Immature natural killer cell (primary cell): ENCODE results near the gene FAXDC2. TPM values are rescaled to one million over a fixed set of nuclear protein-coding genes. Genes with fewer than 3 reads are reported as not detected.

Source experiments
- DNase-seq, 3 donors: peaks; one replicate each; pipeline ENCODE4 v3.0.0; 2022; ENCODE audit warnings: mixed read lengths in 1 of 3
- H3K27ac Mint-ChIP-seq, 6 donors: one replicate each; pipeline ENCODE4 v1.8.0; 2020; ENCODE audit warnings: mixed read lengths in 6 of 6, mild to moderate bottlenecking in 5 of 6, inconsistent platforms in 4 of 6, moderate library complexity in 3 of 6
- H3K27me3 Mint-ChIP-seq, 3 donors: one replicate each; pipeline ENCODE4 v1.8.0; 2020 to 2021; ENCODE audit warnings: low read depth in 3 of 3, mild to moderate bottlenecking in 3 of 3, mixed read lengths in 3 of 3, moderate library complexity in 3 of 3, inconsistent platforms in 1 of 3
- H3K36me3 Mint-ChIP-seq, 3 donors: one replicate each; pipeline ENCODE4 v1.8.0; 2020; ENCODE audit warnings: mixed read lengths in 3 of 3, inconsistent platforms in 2 of 3, mild to moderate bottlenecking in 2 of 3
- H3K4me1 Mint-ChIP-seq, 2 donors: one replicate each; pipeline ENCODE4 v1.8.0; 2020; ENCODE audit warnings: inconsistent platforms in 2 of 2, mild to moderate bottlenecking in 2 of 2, mixed read lengths in 2 of 2, moderate library complexity in 1 of 2
- H3K4me3 Mint-ChIP-seq, 5 donors: one replicate each; pipeline ENCODE4 v1.8.0; 2020; ENCODE audit warnings: mild to moderate bottlenecking in 5 of 5, mixed read lengths in 5 of 5, inconsistent platforms in 3 of 5, moderate library complexity in 3 of 5
- H3K9me3 Mint-ChIP-seq, 6 donors: one replicate each; pipeline ENCODE4 v1.8.0; 2020; ENCODE audit warnings: mild to moderate bottlenecking in 6 of 6, mixed read lengths in 6 of 6, inconsistent platforms in 4 of 6, moderate library complexity in 3 of 6
- polyA plus RNA-seq, 3 donors: library from polyadenylated mRNA; unstranded; fragments of 300-500 nt; fragmentation: Illumina TruSeq; gene quantifications; one replicate each; pipeline ENCODE4 v1.2.3, GENCODE V29; 2021

Gene FAXDC2
- polyA plus RNA-seq, 3 donors from 2014 or later: 0.72 to 3.7 TPM; not detected in 1

GRCh38 chr5:154793599-154794524, 56.5 kb downstream of the FAXDC2 start:
- peaks cover 0 to 1% (median 0%) of the 10 kb centered on the region in 3 donors for H3K27me3 Mint-ChIP-seq
- peak overlapping the region in 3 of 6 donors; percentile 22 to 69 (median 30) for H3K27ac Mint-ChIP-seq
- H3K36me3 Mint-ChIP-seq: peaks cover 11 to 24% (median 13%) of the 10 kb centered on the region in 3 donors
- no peaks in the 10 kb centered on the region for H3K9me3 Mint-ChIP-seq
- H3K4me1 Mint-ChIP-seq: peaks cover 4 to 21% of the 10 kb centered on the region in 2 donors
- no peak for DNase-seq
- no peak overlapping the region for H3K4me3 Mint-ChIP-seq

DNA sequence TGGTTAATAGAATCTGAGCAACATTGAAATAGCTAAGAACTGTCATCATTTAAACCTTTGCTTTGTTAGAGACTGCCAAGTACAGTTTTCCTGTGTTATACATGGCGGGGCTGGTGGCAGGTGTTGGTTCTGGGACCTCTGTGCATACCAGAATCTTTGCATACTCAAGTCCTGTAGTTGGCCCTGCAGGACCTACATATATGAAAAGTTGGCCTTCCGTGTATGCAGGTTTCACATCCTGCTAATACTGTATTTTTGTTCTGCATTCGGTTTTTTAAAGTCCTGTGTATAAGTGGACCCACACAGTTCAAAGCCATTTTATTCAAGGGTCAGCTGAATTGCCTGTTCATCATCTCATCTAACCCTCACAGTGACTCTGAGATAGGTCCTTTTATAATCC, 58.9 kb downstream of the FAXDC2 start:
- peaks cover 11 to 21% (median 13%) of the 10 kb centered on the region in 3 donors for H3K36me3 Mint-ChIP-seq
- no peaks in the 10 kb centered on the region for H3K9me3 Mint-ChIP-seq
- no peak for DNase-seq
- H3K27me3 Mint-ChIP-seq: peaks cover 0 to 1% (median 0%) of the 10 kb centered on the region in 3 donors
- H3K27ac Mint-ChIP-seq: no peak overlapping the region
- peaks cover 24 to 44% of the 10 kb centered on the region in 2 donors for H3K4me1 Mint-ChIP-seq
- no peak overlapping the region for H3K4me3 Mint-ChIP-seq

DNA sequence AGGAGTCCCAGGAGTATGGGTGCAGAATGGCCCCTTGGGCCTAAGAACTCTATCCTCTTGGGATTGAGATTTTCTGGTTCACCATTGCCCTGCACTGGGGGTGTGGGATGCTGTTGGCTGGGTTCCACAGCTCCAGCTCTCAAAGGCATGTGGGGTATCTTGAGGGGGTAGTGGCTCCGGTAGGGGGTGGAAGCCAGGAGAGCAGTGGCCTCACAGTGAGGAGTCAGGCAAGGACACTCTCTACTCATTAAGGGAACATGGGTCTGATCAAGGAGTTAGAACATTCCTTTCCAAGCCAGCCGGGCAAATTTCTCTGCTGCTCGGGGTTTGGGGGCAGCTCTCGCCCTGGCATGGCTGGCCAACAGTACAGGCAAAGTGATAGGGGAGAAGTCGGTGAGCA, 62.2 kb downstream of the FAXDC2 start:
- H3K27me3 Mint-ChIP-seq: peaks cover 0 to 1% (median 0%) of the 10 kb centered on the region in 3 donors
- DNase-seq: no peak
- H3K36me3 Mint-ChIP-seq: peaks cover 0 to 6% (median 2%) of the 10 kb centered on the region in 3 donors
- H3K9me3 Mint-ChIP-seq: no peaks in the 10 kb centered on the region
- peaks cover 54 to 77% of the 10 kb centered on the region in 2 donors for H3K4me1 Mint-ChIP-seq
- peak overlapping the region; percentile 17 to 90 (median 64) for H3K27ac Mint-ChIP-seq
- peak overlapping the region; percentile 0 to 73 (median 64) for H3K4me3 Mint-ChIP-seq

DNA sequence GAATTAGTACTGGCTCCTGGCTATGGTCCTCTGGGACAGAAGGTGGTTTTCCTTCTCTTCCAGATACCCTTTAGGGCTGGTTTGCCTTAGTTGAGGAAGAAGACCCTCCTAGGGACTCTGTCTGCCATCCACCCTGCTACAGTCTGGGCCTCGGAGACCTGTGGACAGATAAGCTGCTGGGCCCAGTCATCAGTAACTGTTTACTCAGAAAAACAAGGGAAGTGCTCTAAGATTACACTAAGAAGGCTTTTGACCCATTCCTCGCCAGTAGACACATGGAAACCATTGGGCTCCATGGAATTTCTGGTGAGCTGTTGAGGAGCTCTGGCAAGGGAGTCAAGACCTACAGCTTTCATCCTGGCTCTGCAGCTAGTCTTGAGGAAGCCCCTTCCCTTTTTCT, 64.0 kb downstream of the FAXDC2 start:
- no peak for DNase-seq
- peaks cover 0 to 1% (median 0%) of the 10 kb centered on the region in 3 donors for H3K27me3 Mint-ChIP-seq
- peaks cover 69 to 82% of the 10 kb centered on the region in 2 donors for H3K4me1 Mint-ChIP-seq
- peak overlapping the region in 3 of 6 donors; percentile 26 to 66 (median 28) for H3K27ac Mint-ChIP-seq
- no peaks in the 10 kb centered on the region for H3K9me3 Mint-ChIP-seq
- no peak overlapping the region for H3K4me3 Mint-ChIP-seq
- H3K36me3 Mint-ChIP-seq: no peaks in the 10 kb centered on the region

DNA sequence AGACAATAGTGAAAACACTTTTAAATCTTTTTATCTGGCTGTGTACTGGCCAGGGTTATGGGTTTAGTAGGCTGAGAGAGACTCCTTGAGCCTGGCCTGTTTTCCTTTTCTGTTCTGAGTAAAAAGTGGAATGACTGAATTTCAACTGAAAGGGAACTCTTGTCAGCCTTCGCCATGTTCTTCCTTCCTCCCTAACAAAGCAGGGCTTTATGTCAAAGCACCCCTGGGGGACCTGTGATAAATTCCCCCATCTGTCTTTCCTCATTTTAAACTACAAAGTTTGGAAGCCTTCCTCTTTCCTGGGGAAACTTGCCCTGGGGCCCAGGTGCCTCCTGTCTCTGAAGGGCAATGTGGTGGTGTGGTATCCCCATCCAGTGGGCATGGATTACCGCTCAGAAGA, 65.5 kb downstream of the FAXDC2 start:
- peak overlapping the region in 5 of 6 donors; percentile 24 to 83 (median 79) for H3K27ac Mint-ChIP-seq
- H3K4me1 Mint-ChIP-seq: peaks cover 73 to 87% of the 10 kb centered on the region in 2 donors
- no peaks in the 10 kb centered on the region for H3K27me3 Mint-ChIP-seq
- no peaks in the 10 kb centered on the region for H3K9me3 Mint-ChIP-seq
- peak overlapping the region in 3 of 5 donors; percentile 14 to 55 (median 43) for H3K4me3 Mint-ChIP-seq
- no peak for DNase-seq
- H3K36me3 Mint-ChIP-seq: no peaks in the 10 kb centered on the region

GRCh38 chr5:154783774-154784460, 66.5 kb downstream of the FAXDC2 start:
- DNase-seq: peak; percentile 6 to 15 (median 14)
- Mint-ChIP-seq H3K27me3 (no peaks in the 10 kb centered on the region), H3K4me1 (peaks cover 73 to 91% of the 10 kb centered on the region in 2 donors), H3K4me3 (peak overlapping the region in 3 of 5 donors; percentile 10 to 39 (median 25)), H3K36me3 (no peaks in the 10 kb centered on the region), H3K27ac (peak overlapping the region; percentile 32 to 83 (median 80)), H3K9me3 (no peaks in the 10 kb centered on the region)

DNA sequence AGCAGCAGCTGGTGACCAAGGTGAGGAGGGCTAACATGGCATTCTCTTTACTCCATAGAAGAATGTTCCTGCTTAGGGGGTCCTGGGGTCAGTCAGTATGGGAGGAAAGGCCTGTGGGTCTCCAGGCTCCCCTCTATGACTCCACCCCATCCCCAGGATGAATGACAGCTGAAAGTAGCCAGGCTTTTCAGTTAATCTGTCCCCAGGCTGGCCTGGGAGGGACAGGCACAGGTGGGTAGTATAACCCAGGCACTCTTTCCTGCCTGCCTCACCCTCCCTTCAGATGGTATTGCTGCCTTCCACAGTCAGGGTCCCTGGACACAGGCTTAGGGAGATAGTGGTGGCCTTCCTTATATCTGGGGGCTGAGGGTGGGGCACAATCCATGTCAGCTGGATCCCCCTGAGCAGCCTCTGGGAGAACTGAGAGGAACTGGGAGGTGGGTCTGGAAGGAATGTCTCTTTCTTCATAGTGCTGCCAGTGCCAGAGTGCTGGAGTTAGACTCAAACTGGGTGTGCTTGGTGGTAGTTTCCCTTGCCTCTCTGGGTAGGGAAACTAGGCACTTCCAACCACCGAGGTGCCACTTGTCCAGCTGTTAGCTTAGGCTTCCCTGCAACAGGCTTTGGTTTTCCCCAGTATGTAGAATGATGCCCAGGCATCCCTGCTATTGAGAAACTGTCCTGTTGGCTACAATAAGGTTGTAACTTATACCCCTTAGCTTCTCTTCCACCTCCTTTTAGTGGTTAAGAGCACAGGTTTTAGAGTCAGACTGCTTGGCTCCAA, 67.4 kb downstream of the FAXDC2 start:
- Mint-ChIP-seq H3K9me3 (no peaks in the 10 kb centered on the region), H3K27me3 (no peaks in the 10 kb centered on the region), H3K27ac (peak overlapping the region; percentile 58 to 83 (median 80)), H3K4me3 (peak overlapping the region in 1 of 5 donors; percentile 5), H3K4me1 (peaks cover 66 to 90% of the 10 kb centered on the region in 2 donors), H3K36me3 (no peaks in the 10 kb centered on the region)
- no peak for DNase-seq

GRCh38 chr5:154782326-154782725, 68.1 kb downstream of the FAXDC2 start:
- Mint-ChIP-seq H3K27ac (peak overlapping the region in 4 of 6 donors; percentile 16 to 79 (median 68)), H3K9me3 (no peaks in the 10 kb centered on the region), H3K4me1 (peaks cover 59 to 84% of the 10 kb centered on the region in 2 donors), H3K36me3 (no peaks in the 10 kb centered on the region), H3K27me3 (no peaks in the 10 kb centered on the region), H3K4me3 (no peak overlapping the region)
- DNase-seq: no peak

- H3K36me3 Mint-ChIP-seq: no peaks in the 10 kb centered on the region
- DNase-seq: no peak
- peak overlapping the region in 2 of 6 donors; percentile 20 to 31 for H3K27ac Mint-ChIP-seq
- no peaks in the 10 kb centered on the region for H3K9me3 Mint-ChIP-seq
- H3K4me1 Mint-ChIP-seq: peaks cover 47 to 78% of the 10 kb centered on the region in 2 donors
- no peak overlapping the region for H3K4me3 Mint-ChIP-seq
- H3K27me3 Mint-ChIP-seq: no peaks in the 10 kb centered on the region
These were observed 70.3 kb downstream of the FAXDC2 start for GRCh38 chr5:154780128-154780527.

GRCh38 chr5:154779105-154779504, 71.3 kb downstream of the FAXDC2 start:
- no peak for DNase-seq
- Mint-ChIP-seq H3K36me3 (no peaks in the 10 kb centered on the region), H3K4me1 (peaks cover 47 to 78% of the 10 kb centered on the region in 2 donors), H3K27ac (peak overlapping the region in 3 of 6 donors; percentile 24 to 64 (median 39)), H3K4me3 (no peak overlapping the region), H3K9me3 (no peaks in the 10 kb centered on the region), H3K27me3 (no peaks in the 10 kb centered on the region)

GRCh38 chr5:154778534-154778933, 71.9 kb downstream of the FAXDC2 start:
- no peak overlapping the region for H3K4me3 Mint-ChIP-seq
- H3K27me3 Mint-ChIP-seq: no peaks in the 10 kb centered on the region
- H3K4me1 Mint-ChIP-seq: peaks cover 46 to 78% of the 10 kb centered on the region in 2 donors
- peak overlapping the region in 1 of 6 donors; percentile 22 for H3K27ac Mint-ChIP-seq
- no peaks in the 10 kb centered on the region for H3K9me3 Mint-ChIP-seq
- no peaks in the 10 kb centered on the region for H3K36me3 Mint-ChIP-seq
- no peak for DNase-seq

DNA sequence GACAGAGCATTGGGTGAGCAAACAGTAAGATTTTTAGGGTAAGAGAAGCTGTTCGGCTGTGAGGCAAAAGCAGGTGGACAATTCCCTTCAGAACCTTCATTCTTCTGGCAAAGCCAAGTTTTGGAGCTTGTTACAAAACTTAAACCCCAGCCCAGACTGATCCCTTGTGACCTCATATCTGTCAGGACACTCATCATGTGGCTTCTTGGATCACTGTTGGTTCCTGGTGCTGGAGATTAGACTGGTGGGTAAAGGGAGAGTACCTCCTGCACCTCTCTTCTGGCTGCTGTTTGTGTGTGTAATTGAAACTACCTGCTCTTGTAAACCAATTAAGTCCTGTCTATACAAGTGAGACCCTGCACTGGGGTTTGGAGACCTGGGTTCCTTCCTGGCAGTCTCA, 74.2 kb downstream of the FAXDC2 start:
- no peaks in the 10 kb centered on the region for H3K36me3 Mint-ChIP-seq
- peak overlapping the region in 1 of 6 donors; percentile 69 for H3K27ac Mint-ChIP-seq
- H3K9me3 Mint-ChIP-seq: no peaks in the 10 kb centered on the region
- peaks cover 38 to 78% of the 10 kb centered on the region in 2 donors for H3K4me1 Mint-ChIP-seq
- H3K27me3 Mint-ChIP-seq: no peaks in the 10 kb centered on the region
- H3K4me3 Mint-ChIP-seq: no peak overlapping the region
- DNase-seq: no peak

GRCh38 chr5:154773326-154773725, 77.1 kb downstream of the FAXDC2 start:
- Mint-ChIP-seq H3K4me3 (no peak overlapping the region), H3K9me3 (no peaks in the 10 kb centered on the region), H3K4me1 (peaks cover 56 to 81% of the 10 kb centered on the region in 2 donors), H3K27me3 (no peaks in the 10 kb centered on the region), H3K36me3 (no peaks in the 10 kb centered on the region), H3K27ac (peak overlapping the region in 2 of 6 donors; percentile 17 to 53)
- DNase-seq: no peak
